ENCODE data around the gene ASNSD1. TPM values are rescaled to one million over a fixed set of nuclear protein-coding genes. Genes with fewer than 3 reads are reported as not detected.
"Not testable (repeated sequence)": the region's sequence is repeated elsewhere in the genome, so short reads cannot be mapped to it uniquely, and the experiment has no call there.

The ASNSD1 gene
- total and polyA plus RNA-seq, 2 of the 13 experiments (the other 11 are each of a cell fraction or from before 2014, with no cell fraction given) = 35.1 to 96.6 TPM

- TF ChIP-seq ISL2 (CRISPR knock-in tag; IDR thresholded peaks at IDR 0.05) (no peak), GTF3A (CRISPR knock-in tag; conservative IDR thresholded peaks at IDR 0.05) (no peak), CREM (IDR thresholded peaks at IDR 0.05) (no peak), CREM (CRISPR knock-in tag; IDR thresholded peaks at IDR 0.05) (no peak), ZNF329 (CRISPR knock-in tag; IDR thresholded peaks at IDR 0.05; ENCODE audit: low read depth) (no peak), TBP (CRISPR knock-in tag; IDR thresholded peaks at IDR 0.05) (no peak), ZNF792 (CRISPR knock-in tag; IDR thresholded peaks at IDR 0.05) (no peak), FOXA1 (IDR thresholded peaks at IDR 0.05) (no peak), FOXA1 (CRISPR knock-in tag; IDR thresholded peaks at IDR 0.05) (no peak), SMAD3 (CRISPR knock-in tag; IDR thresholded peaks at IDR 0.05) (no peak), IKZF5 (CRISPR knock-in tag; IDR thresholded peaks at IDR 0.05) (no peak), ZNF253 (CRISPR knock-in tag; IDR thresholded peaks at IDR 0.05; ENCODE audit: borderline replicate concordance) (no peak)
- TF ChIP-seq, protein P1, sequence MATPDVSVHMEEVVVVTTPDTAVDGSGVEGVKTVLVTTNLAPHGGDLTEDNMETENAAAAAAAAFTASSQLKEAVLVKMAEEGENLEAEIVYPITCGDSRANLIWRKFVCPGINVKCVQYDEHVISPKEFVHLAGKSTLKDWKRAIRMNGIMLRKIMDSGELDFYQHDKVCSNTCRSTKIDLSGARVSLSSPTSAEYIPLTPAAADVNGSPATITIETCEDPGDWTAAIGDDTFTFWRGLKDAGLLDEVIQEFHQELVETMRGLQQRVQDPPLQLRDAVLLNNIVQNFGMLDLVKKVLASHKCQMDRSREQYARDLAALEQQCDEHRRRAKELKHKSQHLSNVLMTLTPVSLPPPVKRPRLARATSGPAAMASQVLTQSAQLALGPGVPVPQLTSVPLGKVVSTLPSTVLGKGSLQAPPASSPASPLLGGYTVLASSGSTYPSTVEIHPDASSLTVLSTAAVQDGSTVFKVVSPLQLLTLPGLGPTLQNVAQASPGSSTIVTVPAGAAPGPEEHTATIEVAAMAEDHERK (CRISPR knock-in tag; IDR thresholded peaks at IDR 0.05; ENCODE audit: low read depth) = no peak
Observed at GRCh38 chr2:189648846-189649509, 12.3 kb upstream of the ASNSD1 start (continued).

- no peaks in the 10 kb centered on the region for H3K27me3 ChIP-seq (ENCODE audit: control insufficient read depth in 1 of 2, insufficient read depth in 2 of 2, low read length in 2 of 2)
- no peaks in the 10 kb centered on the region for H3K4me1 ChIP-seq (ENCODE audit: insufficient read depth, low read length)
- no peak for DNase-seq (ENCODE audit: low spot score)
- CTCF ChIA-PET (ENCODE audit: low intra/inter-chr PET ratio, low total read pairs) = no interaction called here
- no peaks in the 10 kb centered on the region for H4K20me1 ChIP-seq (ENCODE audit: insufficient read depth, low read length)
- no peak overlapping the region for H3K4me3 ChIP-seq (replicated peaks in 1 of 3; ENCODE audit: insufficient read depth in 1 of 3, low read depth in 2 of 3, low read length in 3 of 3)
- no peak overlapping the region for H3K4me2 ChIP-seq (ENCODE audit: low read depth, low read length)
- POLR2A ChIA-PET = no interaction called here
- no peaks in the 10 kb centered on the region for H3K9me3 ChIP-seq (ENCODE audit: low read length)
- intact Hi-C loops (cut with micrococcal nuclease; ENCODE audit: unreplicated experiment) = no loop called here
- H3K36me3 ChIP-seq (replicated peaks in 1 of 2; ENCODE audit: control insufficient read depth in 1 of 2, insufficient read depth in 2 of 2, low read length in 2 of 2) = no peaks in the 10 kb centered on the region
- no peak overlapping the region for H2AFZ ChIP-seq (ENCODE audit: low read length)
- in situ Hi-C loops (cut with HindIII; ENCODE audit: extremely low pct_ligation_motif_present, low pct_unique_long_range_greater_than_20kb) = loop anchor here (25.0 kb wide), 1 partner anchor 411 kb away; the partner anchor contains the start of gene MSTN
- no peak for FAIRE-seq
- BruUV-seq (replicated peaks) = no TSS peak
- no peak for ATAC-seq
- H3K27ac ChIP-seq (ENCODE audit: extremely low read length, insufficient read depth, low read length) = no peak overlapping the region
- no peak overlapping the region for H3K9ac ChIP-seq (ENCODE audit: insufficient read depth, low read depth, low read length)
- no peaks in the 10 kb centered on the region for H3K79me2 ChIP-seq (ENCODE audit: insufficient read depth, low read length)
- TF ChIP-seq, protein P2, sequence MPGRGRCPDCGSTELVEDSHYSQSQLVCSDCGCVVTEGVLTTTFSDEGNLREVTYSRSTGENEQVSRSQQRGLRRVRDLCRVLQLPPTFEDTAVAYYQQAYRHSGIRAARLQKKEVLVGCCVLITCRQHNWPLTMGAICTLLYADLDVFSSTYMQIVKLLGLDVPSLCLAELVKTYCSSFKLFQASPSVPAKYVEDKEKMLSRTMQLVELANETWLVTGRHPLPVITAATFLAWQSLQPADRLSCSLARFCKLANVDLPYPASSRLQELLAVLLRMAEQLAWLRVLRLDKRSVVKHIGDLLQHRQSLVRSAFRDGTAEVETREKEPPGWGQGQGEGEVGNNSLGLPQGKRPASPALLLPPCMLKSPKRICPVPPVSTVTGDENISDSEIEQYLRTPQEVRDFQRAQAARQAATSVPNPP (CRISPR knock-in tag; IDR thresholded peaks at IDR 0.05) = no peak
- TF ChIP-seq CEBPB (IDR thresholded peaks at IDR 0.05; ENCODE audit: borderline replicate concordance, low read depth, low read length) = peak; percentile 48; the same call in 1 of the 2 replicates
Observed at GRCh38 chr2:189651284-189651683, 10.0 kb upstream of the ASNSD1 start.

- ATAC-seq; H3K4me2 ChIP-seq (ENCODE audit: low read depth, low read length); H4K20me1 ChIP-seq (ENCODE audit: insufficient read depth, low read length); FAIRE-seq; H3K4me1 ChIP-seq (ENCODE audit: insufficient read depth, low read length); H3K4me3 ChIP-seq (replicated peaks in 1 of 3; ENCODE audit: insufficient read depth in 1 of 3, low read depth in 2 of 3, low read length in 3 of 3); H3K36me3 ChIP-seq (replicated peaks in 1 of 2; ENCODE audit: control insufficient read depth in 1 of 2, insufficient read depth in 2 of 2, low read length in 2 of 2); CTCF ChIA-PET (ENCODE audit: low intra/inter-chr PET ratio, low total read pairs); H3K9ac ChIP-seq (ENCODE audit: insufficient read depth, low read depth, low read length); H3K79me2 ChIP-seq (ENCODE audit: insufficient read depth, low read length); H3K27me3 ChIP-seq (ENCODE audit: control insufficient read depth in 1 of 2, insufficient read depth in 2 of 2, low read length in 2 of 2); POLR2A ChIA-PET; DNase-seq (ENCODE audit: low spot score); BruUV-seq (replicated peaks); intact Hi-C loops (cut with micrococcal nuclease; ENCODE audit: unreplicated experiment); H2AFZ ChIP-seq (ENCODE audit: low read length); H3K9me3 ChIP-seq (ENCODE audit: low read length); H3K27ac ChIP-seq (ENCODE audit: extremely low read length, insufficient read depth, low read length): not testable (repeated sequence)
- in situ Hi-C loops (cut with HindIII; ENCODE audit: extremely low pct_ligation_motif_present, low pct_unique_long_range_greater_than_20kb) = loop anchor here (25.0 kb wide), 1 partner anchor 409 kb away; the partner anchor contains the start of gene MSTN
- 93% methylated on average over 24 of the region's 29 CpGs for WGBS (ENCODE audit: low lambda C conversion rate)
Observed at GRCh38 chr2:189653464-189653863, 7.8 kb upstream of the ASNSD1 start.

All from HepG2 (cell line).